Measurements from ENCODE around the gene SLF2.

SLF2 gene

DNA sequence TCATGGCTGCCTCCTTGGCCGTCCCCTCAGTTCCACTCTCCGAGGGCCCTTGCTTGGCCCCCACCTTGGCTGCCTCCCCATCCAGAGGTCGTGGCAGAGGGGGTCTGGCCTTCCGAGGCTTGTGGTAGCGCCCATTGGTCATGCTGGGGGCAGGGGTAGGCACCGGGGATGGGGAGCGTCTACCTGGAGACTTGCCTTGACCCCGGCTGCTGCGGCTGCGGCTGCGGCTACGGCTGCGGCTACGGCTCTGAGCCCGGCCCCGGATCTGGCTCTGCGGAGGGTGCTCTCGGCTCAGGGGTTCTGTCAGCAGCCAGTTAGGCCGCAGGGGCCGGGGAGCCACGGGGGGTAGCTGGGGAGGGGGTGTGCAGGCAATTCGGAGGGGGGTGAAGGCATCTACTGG is 97.6 kb downstream of the SLF2 start:
- TF ChIP-seq, protein P1, sequence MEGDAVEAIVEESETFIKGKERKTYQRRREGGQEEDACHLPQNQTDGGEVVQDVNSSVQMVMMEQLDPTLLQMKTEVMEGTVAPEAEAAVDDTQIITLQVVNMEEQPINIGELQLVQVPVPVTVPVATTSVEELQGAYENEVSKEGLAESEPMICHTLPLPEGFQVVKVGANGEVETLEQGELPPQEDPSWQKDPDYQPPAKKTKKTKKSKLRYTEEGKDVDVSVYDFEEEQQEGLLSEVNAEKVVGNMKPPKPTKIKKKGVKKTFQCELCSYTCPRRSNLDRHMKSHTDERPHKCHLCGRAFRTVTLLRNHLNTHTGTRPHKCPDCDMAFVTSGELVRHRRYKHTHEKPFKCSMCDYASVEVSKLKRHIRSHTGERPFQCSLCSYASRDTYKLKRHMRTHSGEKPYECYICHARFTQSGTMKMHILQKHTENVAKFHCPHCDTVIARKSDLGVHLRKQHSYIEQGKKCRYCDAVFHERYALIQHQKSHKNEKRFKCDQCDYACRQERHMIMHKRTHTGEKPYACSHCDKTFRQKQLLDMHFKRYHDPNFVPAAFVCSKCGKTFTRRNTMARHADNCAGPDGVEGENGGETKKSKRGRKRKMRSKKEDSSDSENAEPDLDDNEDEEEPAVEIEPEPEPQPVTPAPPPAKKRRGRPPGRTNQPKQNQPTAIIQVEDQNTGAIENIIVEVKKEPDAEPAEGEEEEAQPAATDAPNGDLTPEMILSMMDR (conservative IDR thresholded peaks at IDR 0.05): no peak
- TF ChIP-seq ZFX (IDR thresholded peaks at IDR 0.05): no peak

DNA sequence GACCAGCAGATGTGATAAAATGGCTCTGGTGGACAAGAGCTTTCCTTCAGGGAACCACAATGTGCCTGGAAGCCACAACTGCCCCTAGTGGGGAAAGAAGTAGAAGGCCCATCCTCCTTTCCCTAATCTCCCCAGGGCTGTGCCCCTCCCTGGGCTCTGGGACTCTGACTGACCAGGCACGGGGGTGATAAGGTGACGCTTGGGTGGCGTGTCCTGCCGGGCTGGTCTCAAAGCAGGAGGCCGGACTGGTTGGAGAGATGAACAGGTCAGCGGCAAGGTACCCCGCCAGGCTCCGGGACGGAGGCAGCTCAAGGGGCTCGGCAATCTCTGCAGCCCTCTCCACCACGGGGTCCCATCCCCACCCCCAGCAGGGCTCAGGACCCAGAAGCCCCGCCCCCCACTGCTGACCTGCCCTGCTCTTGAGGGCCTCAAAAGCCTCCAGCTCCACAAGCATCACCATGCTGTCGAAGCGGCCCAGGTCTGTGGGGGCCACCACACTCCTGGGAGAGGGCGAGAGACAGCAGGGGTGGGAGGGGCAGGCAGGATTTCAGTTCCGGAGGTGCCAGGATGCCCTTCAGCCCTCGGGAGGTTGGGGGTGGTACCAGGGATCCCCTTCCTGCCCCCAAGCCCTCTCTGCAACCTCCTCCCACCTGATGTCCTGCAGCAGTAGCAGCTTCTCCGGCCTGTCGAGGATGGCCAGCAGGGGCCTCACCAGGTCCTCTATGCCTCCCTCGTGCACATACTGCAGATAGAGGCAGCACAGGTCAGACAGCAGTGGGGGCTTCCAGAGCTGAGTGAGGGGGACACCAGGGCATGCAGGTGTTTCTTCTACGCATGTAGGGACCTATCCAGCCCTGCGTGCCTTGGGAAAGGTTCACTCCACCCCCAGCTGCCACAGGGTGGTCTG is 99.0 kb downstream of the SLF2 start:
- H3K27ac ChIP-seq: no peak overlapping the region
- no peak for TF ChIP-seq ZFX (IDR thresholded peaks at IDR 0.05)
- TF ChIP-seq, protein P1 (conservative IDR thresholded peaks at IDR 0.05): no peak

More for the DNA sequence above, 97.6 kb downstream of the SLF2 start:
- no peak overlapping the region for H3K27ac ChIP-seq

DNA sequence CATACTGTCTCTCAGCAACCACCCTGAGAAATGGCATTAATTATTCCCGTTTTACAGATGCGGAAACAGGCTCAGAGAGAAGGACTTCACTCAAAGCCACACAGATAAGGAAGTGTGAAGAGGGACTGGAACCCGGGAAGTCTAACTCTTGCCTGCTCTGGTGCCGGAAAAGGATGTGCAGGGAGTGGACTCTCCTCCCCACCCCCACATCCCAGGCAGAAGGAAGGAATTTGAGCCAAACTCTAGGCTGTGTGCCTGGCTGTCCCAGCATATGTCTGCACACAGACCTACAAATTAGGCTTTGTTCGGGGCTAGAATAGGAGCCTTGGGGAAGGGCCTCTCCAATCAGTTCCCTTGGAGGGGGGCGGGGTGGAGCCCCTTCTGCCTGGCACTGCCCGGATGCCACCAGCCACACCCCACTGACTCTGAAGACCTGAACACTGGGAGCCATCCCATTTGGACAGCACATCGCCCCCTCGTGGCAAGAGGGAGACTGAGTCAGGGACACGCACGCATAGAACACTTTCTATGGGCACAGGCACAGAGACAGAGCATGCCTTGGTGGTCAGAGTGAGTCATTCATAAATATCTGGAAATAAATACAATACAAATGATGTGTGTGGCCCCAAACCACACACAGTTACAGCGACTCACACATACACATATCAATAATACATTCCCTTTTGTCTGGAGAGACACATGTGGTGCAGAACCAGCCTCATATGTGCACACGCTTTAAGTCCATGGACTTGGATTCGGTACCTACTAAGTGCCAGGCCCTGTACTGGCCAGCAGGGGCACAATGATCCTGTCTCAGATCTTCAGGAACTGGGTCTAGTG is 100.0 kb downstream of the SLF2 start:
- H3K27ac ChIP-seq: no peak overlapping the region
- TF ChIP-seq ZFX (IDR thresholded peaks at IDR 0.05): no peak
- TF ChIP-seq, protein P1 (conservative IDR thresholded peaks at IDR 0.05): peak; percentile 82

DNA sequence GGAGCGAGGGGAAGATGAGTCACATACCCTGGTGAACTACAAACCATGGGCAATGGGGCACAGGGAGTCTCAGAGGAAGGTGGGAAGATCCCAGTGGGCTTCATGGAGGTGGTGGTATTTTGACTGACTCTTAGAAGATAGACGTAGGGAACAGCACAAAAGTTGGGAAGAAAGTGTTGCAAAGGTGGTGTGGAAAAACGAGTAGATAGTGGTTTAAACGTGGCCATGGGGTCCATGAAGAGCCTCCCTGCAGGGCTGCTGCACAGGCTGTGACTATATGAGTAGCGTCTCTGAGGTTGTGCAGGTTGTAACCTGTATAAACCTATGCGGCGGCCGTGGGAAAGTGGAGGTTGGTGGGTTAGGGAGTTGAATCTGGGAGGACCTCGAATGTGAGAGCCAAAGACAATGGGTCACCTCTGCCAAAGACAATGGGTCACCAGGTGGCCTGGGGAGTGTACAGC is 100.6 kb downstream of the SLF2 start:
- TF ChIP-seq, protein P1 (conservative IDR thresholded peaks at IDR 0.05): no peak
- TF ChIP-seq ZFX (IDR thresholded peaks at IDR 0.05): no peak
- H3K27ac ChIP-seq: no peak overlapping the region

DNA sequence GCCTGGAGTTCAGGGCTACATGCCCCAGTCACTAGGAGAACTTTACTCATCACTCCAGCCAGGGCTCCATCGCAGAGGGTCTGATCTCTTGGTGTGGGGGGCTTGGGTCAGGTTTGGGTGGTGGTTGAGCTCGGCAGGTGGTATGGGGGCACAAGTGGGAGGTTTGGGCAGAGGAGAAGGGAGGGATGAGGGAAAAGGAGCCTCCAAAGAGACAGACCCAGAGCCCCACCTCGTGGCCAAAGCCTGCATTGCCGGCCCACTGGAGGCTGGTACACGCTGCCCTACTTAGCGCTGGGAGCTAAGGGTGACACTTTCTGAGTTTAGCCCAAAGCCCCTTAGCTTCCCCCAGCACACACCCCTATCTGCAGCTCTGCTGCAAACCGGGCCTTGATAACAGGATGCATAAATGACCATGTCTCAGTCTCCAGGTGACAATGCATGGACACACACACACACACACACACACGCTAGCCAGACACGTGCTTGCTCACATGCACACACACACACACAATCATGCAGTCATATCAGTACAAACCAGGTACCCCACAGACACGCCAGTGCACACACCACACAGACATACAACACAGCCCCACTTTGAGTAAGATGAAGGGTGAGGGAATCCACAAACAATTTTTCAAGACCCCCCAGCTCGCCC is 101.6 kb downstream of the SLF2 start:
- no peak overlapping the region for H3K27ac ChIP-seq
- TF ChIP-seq ZFX (IDR thresholded peaks at IDR 0.05): no peak
- TF ChIP-seq, protein P1 (conservative IDR thresholded peaks at IDR 0.05): peak; percentile 76

Measured in C4-2B (cell line).